ENCODE measurements around the gene MACROD2.

The MACROD2 gene

DNA sequence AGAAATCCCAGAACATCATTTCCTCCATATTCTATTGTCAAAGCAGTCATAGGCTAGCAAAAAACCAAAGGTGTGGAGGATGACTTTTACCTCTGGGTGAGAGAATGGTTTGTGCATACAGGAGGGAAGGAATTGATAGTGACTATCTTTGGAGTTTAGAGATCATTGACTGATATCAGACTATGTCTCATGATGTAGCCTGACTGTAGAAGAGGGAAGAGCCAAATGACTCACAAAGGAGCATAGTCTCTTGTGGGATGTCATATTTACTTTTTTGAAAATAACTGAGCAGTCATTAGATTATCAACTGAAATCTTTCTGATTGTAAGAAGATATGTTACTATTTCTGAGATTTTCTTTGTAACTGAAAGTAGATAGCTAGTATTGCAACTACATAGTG is 183.6 kb downstream of the MACROD2 start:
- TF ChIP-seq, protein P1, sequence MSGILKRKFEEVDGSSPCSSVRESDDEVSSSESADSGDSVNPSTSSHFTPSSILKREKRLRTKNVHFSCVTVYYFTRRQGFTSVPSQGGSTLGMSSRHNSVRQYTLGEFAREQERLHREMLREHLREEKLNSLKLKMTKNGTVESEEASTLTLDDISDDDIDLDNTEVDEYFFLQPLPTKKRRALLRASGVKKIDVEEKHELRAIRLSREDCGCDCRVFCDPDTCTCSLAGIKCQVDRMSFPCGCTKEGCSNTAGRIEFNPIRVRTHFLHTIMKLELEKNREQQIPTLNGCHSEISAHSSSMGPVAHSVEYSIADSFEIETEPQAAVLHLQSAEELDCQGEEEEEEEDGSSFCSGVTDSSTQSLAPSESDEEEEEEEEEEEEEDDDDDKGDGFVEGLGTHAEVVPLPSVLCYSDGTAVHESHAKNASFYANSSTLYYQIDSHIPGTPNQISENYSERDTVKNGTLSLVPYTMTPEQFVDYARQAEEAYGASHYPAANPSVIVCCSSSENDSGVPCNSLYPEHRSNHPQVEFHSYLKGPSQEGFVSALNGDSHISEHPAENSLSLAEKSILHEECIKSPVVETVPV (CRISPR knock-in tag; IDR thresholded peaks at IDR 0.05), result no peak
- no peak for TF ChIP-seq TOX (CRISPR knock-in tag; IDR thresholded peaks at IDR 0.05; ENCODE audit: borderline replicate concordance)
- no peak for TF ChIP-seq PPARA (CRISPR knock-in tag; IDR thresholded peaks at IDR 0.05; ENCODE audit: borderline replicate concordance)
- TF ChIP-seq, protein P2, sequence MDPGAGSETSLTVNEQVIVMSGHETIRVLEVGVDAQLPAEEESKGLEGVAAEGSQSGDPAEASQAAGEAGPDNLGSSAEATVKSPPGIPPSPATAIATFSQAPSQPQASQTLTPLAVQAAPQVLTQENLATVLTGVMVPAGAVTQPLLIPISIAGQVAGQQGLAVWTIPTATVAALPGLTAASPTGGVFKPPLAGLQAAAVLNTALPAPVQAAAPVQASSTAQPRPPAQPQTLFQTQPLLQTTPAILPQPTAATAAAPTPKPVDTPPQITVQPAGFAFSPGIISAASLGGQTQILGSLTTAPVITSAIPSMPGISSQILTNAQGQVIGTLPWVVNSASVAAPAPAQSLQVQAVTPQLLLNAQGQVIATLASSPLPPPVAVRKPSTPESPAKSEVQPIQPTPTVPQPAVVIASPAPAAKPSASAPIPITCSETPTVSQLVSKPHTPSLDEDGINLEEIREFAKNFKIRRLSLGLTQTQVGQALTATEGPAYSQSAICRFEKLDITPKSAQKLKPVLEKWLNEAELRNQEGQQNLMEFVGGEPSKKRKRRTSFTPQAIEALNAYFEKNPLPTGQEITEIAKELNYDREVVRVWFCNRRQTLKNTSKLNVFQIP (CRISPR knock-in tag; IDR thresholded peaks at IDR 0.05; ENCODE audit: borderline replicate concordance, low read depth), result no peak
- TF ChIP-seq ESRRG (CRISPR knock-in tag; IDR thresholded peaks at IDR 0.05), result no peak
- no peak for TF ChIP-seq ZNF8 (CRISPR knock-in tag; IDR thresholded peaks at IDR 0.05)
- TF ChIP-seq, protein P3, sequence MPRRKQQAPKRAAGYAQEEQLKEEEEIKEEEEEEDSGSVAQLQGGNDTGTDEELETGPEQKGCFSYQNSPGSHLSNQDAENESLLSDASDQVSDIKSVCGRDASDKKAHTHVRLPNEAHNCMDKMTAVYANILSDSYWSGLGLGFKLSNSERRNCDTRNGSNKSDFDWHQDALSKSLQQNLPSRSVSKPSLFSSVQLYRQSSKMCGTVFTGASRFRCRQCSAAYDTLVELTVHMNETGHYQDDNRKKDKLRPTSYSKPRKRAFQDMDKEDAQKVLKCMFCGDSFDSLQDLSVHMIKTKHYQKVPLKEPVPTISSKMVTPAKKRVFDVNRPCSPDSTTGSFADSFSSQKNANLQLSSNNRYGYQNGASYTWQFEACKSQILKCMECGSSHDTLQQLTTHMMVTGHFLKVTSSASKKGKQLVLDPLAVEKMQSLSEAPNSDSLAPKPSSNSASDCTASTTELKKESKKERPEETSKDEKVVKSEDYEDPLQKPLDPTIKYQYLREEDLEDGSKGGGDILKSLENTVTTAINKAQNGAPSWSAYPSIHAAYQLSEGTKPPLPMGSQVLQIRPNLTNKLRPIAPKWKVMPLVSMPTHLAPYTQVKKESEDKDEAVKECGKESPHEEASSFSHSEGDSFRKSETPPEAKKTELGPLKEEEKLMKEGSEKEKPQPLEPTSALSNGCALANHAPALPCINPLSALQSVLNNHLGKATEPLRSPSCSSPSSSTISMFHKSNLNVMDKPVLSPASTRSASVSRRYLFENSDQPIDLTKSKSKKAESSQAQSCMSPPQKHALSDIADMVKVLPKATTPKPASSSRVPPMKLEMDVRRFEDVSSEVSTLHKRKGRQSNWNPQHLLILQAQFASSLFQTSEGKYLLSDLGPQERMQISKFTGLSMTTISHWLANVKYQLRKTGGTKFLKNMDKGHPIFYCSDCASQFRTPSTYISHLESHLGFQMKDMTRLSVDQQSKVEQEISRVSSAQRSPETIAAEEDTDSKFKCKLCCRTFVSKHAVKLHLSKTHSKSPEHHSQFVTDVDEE (CRISPR knock-in tag; IDR thresholded peaks at IDR 0.05), result no peak
- TF ChIP-seq ZFP30 (CRISPR knock-in tag; IDR thresholded peaks at IDR 0.05), result no peak
- no peak for TF ChIP-seq RARB (CRISPR knock-in tag; IDR thresholded peaks at IDR 0.05)
- no peak for TF ChIP-seq BACH2 (CRISPR knock-in tag; IDR thresholded peaks at IDR 0.05; ENCODE audit: borderline replicate concordance)
- TF ChIP-seq OSR1 (CRISPR knock-in tag; IDR thresholded peaks at IDR 0.05), result no peak
- no peak for TF ChIP-seq ZFP3 (CRISPR knock-in tag; IDR thresholded peaks at IDR 0.05)
- TF ChIP-seq CSDC2 (CRISPR knock-in tag; IDR thresholded peaks at IDR 0.05), result no peak
- TF ChIP-seq, protein P4, sequence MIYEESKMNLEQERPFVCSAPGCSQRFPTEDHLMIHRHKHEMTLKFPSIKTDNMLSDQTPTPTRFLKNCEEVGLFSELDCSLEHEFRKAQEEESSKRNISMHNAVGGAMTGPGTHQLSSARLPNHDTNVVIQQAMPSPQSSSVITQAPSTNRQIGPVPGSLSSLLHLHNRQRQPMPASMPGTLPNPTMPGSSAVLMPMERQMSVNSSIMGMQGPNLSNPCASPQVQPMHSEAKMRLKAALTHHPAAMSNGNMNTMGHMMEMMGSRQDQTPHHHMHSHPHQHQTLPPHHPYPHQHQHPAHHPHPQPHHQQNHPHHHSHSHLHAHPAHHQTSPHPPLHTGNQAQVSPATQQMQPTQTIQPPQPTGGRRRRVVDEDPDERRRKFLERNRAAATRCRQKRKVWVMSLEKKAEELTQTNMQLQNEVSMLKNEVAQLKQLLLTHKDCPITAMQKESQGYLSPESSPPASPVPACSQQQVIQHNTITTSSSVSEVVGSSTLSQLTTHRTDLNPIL (CRISPR knock-in tag; IDR thresholded peaks at IDR 0.05; ENCODE audit: low read depth), result no peak
- TF ChIP-seq SNAI2 (CRISPR knock-in tag; IDR thresholded peaks at IDR 0.05), result no peak
- ATAC-seq, result no peak

DNA sequence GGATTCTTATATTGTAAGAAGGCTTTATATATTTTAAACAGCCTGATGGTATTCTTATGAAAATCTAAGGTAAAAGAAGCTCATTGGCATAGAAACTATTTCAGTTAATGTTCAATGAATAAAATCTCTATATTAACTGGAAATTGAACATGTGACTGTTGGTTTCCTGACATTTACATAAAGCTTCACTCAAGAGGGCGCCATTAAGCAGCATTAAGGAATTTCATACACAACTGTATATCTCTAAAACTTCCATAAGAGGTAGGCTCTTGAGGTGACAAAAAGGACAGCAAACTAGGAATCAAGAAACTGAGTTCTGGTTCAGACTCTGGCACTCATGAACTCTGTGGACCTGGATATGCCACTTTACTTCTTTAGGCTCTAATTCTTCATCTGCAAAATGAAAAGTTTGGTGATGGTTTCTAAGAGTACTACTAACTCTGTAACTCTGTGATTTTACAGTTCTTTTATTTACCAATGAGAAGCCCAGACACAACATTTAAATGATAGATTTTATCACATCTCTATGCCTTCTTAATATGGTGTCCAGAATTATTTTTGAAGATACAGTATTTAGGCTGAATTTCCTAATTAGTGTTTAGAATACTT is 194.6 kb downstream of the MACROD2 start:
- TF ChIP-seq GLIS3 (CRISPR knock-in tag; IDR thresholded peaks at IDR 0.05), result no peak
- TF ChIP-seq, protein P5, sequence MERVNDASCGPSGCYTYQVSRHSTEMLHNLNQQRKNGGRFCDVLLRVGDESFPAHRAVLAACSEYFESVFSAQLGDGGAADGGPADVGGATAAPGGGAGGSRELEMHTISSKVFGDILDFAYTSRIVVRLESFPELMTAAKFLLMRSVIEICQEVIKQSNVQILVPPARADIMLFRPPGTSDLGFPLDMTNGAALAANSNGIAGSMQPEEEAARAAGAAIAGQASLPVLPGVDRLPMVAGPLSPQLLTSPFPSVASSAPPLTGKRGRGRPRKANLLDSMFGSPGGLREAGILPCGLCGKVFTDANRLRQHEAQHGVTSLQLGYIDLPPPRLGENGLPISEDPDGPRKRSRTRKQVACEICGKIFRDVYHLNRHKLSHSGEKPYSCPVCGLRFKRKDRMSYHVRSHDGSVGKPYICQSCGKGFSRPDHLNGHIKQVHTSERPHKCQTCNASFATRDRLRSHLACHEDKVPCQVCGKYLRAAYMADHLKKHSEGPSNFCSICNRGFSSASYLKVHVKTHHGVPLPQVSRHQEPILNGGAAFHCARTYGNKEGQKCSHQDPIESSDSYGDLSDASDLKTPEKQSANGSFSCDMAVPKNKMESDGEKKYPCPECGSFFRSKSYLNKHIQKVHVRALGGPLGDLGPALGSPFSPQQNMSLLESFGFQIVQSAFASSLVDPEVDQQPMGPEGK (CRISPR knock-in tag; IDR thresholded peaks at IDR 0.05; ENCODE audit: borderline replicate concordance), result no peak
- no peak for TF ChIP-seq ARNTL (CRISPR knock-in tag; IDR thresholded peaks at IDR 0.05; ENCODE audit: borderline replicate concordance, low read depth)
- TF ChIP-seq, protein P4 (CRISPR knock-in tag; IDR thresholded peaks at IDR 0.05; ENCODE audit: low read depth), result no peak
- no peak for TF ChIP-seq ZFP3 (CRISPR knock-in tag; IDR thresholded peaks at IDR 0.05)
- TF ChIP-seq ZC3H10 (CRISPR knock-in tag; IDR thresholded peaks at IDR 0.05), result no peak
- peak; percentile 88 for ATAC-seq

DNA sequence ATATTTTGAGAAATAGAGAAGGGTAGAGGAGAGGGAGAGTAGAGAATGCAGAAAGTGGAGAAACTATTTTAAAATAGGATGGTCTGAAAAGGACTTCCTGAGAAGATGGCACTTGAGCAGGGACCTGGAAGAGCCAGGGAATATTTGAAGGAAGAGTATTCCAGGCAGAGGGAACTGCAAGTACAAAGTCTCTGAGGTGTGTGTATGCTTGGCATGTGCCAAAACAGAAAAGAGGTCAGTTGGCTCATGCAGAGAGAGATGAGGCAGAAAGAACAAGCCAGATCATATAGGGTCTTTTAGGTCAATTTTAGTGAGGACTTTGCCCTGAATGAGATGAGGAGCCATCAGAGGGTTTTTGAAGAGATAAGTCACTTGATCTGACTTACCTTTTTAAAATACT is 196.2 kb downstream of the MACROD2 start:
- TF ChIP-seq, protein P4 (CRISPR knock-in tag; IDR thresholded peaks at IDR 0.05; ENCODE audit: low read depth), result no peak
- TF ChIP-seq BACH2 (CRISPR knock-in tag; IDR thresholded peaks at IDR 0.05; ENCODE audit: borderline replicate concordance) (no peak), ZNF8 (CRISPR knock-in tag; IDR thresholded peaks at IDR 0.05) (no peak), ZFP30 (CRISPR knock-in tag; IDR thresholded peaks at IDR 0.05) (no peak), ZC3H10 (CRISPR knock-in tag; IDR thresholded peaks at IDR 0.05) (no peak), TOX (CRISPR knock-in tag; IDR thresholded peaks at IDR 0.05; ENCODE audit: borderline replicate concordance) (no peak)
- TF ChIP-seq, protein P5 (CRISPR knock-in tag; IDR thresholded peaks at IDR 0.05; ENCODE audit: borderline replicate concordance), result no peak

More for the DNA sequence above, 196.2 kb downstream of the MACROD2 start:
- no peak for ATAC-seq
